Activated effector memory CD4-positive, alpha-beta T cell treated with anti-CD3 and anti-CD28 coated beads, Interleukin-2, amount 50 U/mL, for 16 hours (primary cell): ENCODE results near the gene CAMSAP3.

Experiments used
- DNase-seq: peaks from one replicate; pipeline ENCODE4 v3.0.0-alpha.2; 2020

Gene CAMSAP3

DNA sequence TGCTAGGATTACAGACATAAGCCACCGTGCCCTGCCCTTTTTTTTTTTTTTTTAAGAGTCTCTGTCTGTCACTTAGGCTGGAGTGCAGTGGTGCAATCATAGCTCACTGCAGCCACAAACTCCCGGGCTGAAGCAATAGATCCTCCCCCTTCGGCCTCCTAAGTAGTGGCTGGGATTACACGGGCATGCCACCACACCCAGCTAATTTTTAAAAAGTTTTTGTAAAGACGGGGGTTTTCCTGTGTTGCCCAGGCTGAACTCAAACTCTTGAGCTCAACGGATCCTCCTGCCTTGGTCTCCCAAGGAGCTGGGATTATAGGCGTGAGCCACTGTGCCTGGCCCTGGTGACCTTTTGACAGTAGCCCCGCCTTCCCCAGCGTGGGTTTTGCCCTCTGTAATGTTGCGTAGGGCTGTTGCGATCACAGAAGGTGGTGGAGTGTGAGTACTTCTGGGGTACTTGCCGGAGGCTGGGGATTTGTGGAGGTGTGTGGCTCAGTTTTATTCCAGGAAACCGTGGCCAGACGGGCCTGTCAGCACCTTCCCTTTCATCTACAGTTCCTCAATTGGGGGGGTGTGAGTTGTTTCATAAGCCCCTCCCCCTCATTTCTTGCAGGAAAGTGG is 61.6 kb downstream of the CAMSAP3 start:
- no peak for DNase-seq

DNA sequence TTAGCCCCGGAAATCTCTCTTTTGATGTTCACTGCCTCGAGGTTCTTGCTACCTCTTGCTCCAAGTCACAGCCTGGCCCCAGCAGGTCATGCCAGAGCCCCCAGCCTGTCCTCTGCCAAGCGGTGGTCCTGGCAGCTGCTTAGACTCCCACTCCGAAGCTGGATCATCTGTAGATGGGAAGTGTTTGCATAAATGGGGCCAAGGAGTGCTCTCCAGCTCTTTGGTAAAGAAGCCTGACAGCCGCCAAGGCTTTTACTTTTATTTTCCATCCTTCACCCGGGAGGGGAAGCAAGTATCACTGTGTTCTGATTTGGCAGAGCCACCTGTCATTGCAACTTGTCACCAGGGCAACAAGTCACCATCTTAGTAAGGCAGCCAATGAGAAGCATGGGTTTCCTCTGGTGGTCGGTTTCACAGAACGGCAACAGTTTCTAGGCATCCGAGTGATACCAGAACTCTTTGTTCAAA is 62.6 kb downstream of the CAMSAP3 start:
- peak; percentile 73 for DNase-seq

DNA sequence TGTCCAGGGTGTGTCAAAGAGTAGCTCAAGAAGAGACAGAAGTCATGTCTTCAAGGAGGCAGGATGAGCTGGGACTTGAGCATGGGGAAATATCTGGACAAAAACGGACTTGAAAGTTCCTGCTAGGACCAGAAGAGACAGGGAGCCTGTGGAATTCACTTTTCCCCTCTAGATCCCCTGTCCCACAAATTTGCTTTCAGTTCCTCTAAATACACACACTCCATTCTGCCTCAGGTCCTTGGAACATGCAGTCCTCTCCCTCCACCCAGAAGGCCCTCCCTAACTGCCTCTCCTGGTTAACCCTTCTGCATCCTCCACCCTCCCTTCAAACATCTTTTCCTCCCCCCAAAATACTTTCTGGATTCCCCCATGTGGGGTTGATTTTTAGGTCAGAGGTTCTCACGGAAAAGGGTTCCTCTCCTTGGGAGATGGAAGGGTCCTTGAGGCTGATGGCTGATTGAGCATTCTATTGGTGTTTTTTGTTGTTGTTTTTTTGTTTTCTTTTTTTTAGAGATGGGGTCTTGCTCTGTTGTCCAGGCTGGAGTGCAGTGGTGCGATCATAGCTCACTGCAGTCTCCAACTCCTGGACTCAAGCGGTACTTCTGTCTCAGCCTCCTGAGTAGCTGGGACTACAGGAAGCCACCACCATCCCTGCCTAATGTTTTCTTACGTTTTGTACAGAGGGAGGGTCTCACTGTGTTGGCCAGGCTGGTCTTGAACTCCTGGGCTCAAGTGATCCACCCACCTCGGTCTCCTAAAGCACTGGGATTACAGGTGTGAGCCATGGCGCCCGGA is 66.3 kb downstream of the CAMSAP3 start:
- no peak for DNase-seq

DNA sequence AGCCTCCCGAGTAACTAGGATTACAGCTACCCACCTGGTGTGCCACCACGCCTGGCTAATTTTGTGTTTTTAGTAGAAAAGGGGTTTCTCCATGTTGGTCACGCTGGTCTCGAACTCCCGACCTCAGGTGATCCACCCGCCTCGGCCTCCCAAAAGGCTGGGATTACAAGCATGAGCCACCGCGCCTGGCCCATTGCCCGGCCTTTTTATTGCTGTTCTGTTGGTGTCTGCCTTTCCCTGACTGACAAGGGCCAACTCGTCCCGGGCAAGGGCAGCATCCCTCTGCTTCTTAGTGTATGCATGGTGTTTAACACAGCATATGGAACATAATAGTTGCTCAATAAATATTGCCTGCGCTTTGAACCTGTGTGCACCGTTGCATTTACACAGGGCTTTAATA is 67.0 kb downstream of the CAMSAP3 start:
- DNase-seq = no peak

DNA sequence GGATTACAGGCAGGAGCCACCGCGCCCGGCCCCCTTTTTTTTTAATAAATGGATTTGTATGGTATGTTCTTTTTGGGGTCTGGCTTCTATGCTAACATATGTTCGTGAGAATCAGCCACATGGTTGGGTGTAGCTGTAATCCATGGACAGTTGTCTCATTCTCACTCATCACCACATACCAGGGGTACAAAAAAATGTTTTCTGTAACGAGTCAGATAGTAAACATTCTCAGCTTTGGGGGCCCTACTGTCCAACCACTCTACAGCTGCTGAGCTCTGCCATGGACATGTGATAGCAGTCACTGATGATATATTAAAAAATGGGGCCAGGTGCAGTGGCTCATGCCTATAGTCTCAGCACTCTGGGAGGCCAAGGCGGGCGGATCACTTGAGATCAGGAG is 68.0 kb downstream of the CAMSAP3 start:
- DNase-seq = no peak

DNA sequence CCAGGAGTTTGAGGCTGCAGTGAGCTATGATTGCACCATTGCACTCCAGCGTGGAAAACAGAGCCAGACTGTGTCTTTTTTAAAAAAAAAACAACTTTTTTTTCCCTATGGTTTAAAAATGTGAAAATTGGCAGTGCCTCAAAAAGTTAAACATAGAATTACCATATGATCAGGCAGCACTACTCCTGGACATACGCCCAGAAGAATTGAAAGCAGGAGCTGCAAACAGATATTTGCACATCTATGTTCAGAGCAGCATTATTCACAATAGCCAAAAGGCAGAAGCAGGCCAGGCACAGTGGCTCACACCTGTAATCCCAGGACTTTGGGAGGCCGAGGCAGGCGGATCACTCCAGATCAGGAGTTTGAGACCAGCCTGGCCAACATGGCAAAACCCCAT is 69.4 kb downstream of the CAMSAP3 start:
- no peak for DNase-seq
